Osteoblast (primary cell): ENCODE data around the gene MTOR. TPM values are rescaled to one million over a fixed set of nuclear protein-coding genes. Genes with fewer than 3 reads are reported as not detected.

ENCODE experiments used
- DNase-seq: peaks from one replicate; pipeline ENCODE4 v3.0.0; 2011; ENCODE audit warnings: low spot score, mixed read lengths; ENCODE audit not compliant: insufficient read length; ENCODE audit errors: missing footprints
- H2AFZ ChIP-seq: 2 replicates; pipeline ENCODE4 v1.6.0; 2011; ENCODE audit warnings: mild to moderate bottlenecking, low read length
- H3K27ac ChIP-seq: 2 replicates; pipeline ENCODE4 v1.5.1; 2011; ENCODE audit warnings: mild to moderate bottlenecking, low read depth, low read length, moderate library complexity
- H3K27me3 ChIP-seq: 2 replicates; pipeline ENCODE4 v1.6.0; 2012; ENCODE audit warnings: mild to moderate bottlenecking, control low read depth, inconsistent platforms, low read length, moderate library complexity; ENCODE audit not compliant: insufficient read depth
- H3K36me3 ChIP-seq: 2 replicates; pipeline ENCODE4 v1.5.1; 2011; ENCODE audit warnings: mild to moderate bottlenecking, low read length, control low read depth, moderate library complexity; ENCODE audit not compliant: insufficient read depth
- H3K4me1 ChIP-seq: 2 replicates; pipeline ENCODE4 v1.5.1; 2011; ENCODE audit warnings: mild to moderate bottlenecking, low read length, control low read depth, moderate library complexity; ENCODE audit not compliant: insufficient read depth
- H3K4me2 ChIP-seq: 2 replicates; pipeline ENCODE4 v1.6.0; 2011; ENCODE audit warnings: mild to moderate bottlenecking, low read length; ENCODE audit not compliant: insufficient read depth
- H3K4me3 ChIP-seq: fragments of 200-600 bp; sonication (generic); 3 replicates; pipeline ENCODE4 v1.5.1; 2012; ENCODE audit warnings: mild to moderate bottlenecking, low read length, inconsistent platforms; ENCODE audit not compliant: insufficient read depth
- H3K79me2 ChIP-seq: 2 replicates; pipeline ENCODE4 v1.6.0; 2012; ENCODE audit warnings: mild to moderate bottlenecking, low read length, control low read depth, inconsistent platforms; ENCODE audit not compliant: insufficient read depth
- H3K9me3 ChIP-seq: 2 replicates; pipeline ENCODE4 v1.5.1; 2011; ENCODE audit warnings: low read depth, low read length, control low read depth
- H4K20me1 ChIP-seq: 2 replicates; pipeline ENCODE4 v1.6.0; 2012; ENCODE audit warnings: mild to moderate bottlenecking, low read length, control low read depth; ENCODE audit not compliant: insufficient read depth
- total RNA-seq: library from RNA; depleted of rRNA; stranded (reverse); fragments of >200 nt; gene quantifications from 2 replicates; pipeline ENCODE4 v1.2.3, GENCODE V29; 2012
- TF ChIP-seq, protein P1 (sequence below): IDR thresholded peaks from 2 replicates; pipeline ENCODE4 v1.5.1; 2011; ENCODE audit warnings: mild to moderate bottlenecking, low read depth, low read length, moderate library complexity; ENCODE audit errors: extremely low read depth

Gene MTOR
- total RNA-seq, 1 donor: 34.0 TPM

DNA sequence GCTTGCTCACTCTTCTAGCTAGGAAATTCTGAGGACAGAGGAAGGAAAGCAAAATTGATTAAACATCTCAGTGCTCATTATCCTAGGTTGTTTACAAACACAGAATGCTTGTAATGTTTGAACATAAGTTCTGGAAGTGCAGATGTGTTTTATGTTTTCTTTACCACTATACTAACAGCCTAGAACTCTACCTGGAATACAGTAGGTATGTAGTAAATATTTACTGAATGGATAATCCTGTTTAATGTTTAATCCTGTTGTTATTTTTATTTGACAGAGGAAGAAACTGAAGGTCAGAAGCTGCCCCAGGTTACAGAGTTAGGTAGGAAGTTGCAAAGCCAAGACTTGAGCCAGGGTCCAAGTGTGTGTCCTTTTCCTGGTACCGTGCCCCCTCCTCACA is 6.1 kb downstream of the MTOR start:
- TF ChIP-seq, protein P1, sequence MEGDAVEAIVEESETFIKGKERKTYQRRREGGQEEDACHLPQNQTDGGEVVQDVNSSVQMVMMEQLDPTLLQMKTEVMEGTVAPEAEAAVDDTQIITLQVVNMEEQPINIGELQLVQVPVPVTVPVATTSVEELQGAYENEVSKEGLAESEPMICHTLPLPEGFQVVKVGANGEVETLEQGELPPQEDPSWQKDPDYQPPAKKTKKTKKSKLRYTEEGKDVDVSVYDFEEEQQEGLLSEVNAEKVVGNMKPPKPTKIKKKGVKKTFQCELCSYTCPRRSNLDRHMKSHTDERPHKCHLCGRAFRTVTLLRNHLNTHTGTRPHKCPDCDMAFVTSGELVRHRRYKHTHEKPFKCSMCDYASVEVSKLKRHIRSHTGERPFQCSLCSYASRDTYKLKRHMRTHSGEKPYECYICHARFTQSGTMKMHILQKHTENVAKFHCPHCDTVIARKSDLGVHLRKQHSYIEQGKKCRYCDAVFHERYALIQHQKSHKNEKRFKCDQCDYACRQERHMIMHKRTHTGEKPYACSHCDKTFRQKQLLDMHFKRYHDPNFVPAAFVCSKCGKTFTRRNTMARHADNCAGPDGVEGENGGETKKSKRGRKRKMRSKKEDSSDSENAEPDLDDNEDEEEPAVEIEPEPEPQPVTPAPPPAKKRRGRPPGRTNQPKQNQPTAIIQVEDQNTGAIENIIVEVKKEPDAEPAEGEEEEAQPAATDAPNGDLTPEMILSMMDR: no peak
- Histone ChIP-seq H3K36me3 (peaks cover 67% of the 10 kb centered on the region), H3K9me3 (no peaks in the 10 kb centered on the region), H3K4me3 (no peak overlapping the region), H3K79me2 (peaks cover 9% of the 10 kb centered on the region), H4K20me1 (no peaks in the 10 kb centered on the region), H3K27me3 (no peaks in the 10 kb centered on the region), H3K4me2 (no peak overlapping the region), H3K4me1 (no peaks in the 10 kb centered on the region), H3K27ac (no peak overlapping the region), H2AFZ (no peak overlapping the region)
- DNase-seq: no peak

DNA sequence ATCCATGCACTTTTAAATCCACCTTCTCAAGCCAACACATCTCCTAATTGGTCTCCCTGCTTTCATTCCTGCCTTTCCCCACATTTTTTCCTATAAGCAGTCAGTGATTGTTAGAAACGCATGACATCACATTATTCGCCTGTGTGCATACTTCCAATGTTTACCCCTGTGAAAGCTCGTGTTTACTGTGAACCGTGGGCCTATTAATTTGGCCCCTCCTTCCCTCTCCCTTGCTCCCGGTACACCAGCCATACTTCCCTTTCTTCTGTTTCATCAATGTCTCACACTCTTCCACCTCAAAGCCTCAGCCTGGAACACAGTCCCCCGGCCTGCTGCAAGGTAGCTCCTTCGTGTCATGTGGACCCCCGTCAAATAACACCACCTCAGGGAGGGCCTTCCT is 9.1 kb downstream of the MTOR start:
- peak; percentile 51 for DNase-seq
- Histone ChIP-seq H3K79me2 (no peaks in the 10 kb centered on the region), H3K27ac (no peak overlapping the region), H4K20me1 (no peaks in the 10 kb centered on the region), H3K9me3 (no peaks in the 10 kb centered on the region), H3K27me3 (no peaks in the 10 kb centered on the region), H2AFZ (no peak overlapping the region), H3K4me1 (no peaks in the 10 kb centered on the region), H3K36me3 (peaks cover 61% of the 10 kb centered on the region), H3K4me3 (no peak overlapping the region), H3K4me2 (no peak overlapping the region)
- TF ChIP-seq, protein P1: no peak

DNA sequence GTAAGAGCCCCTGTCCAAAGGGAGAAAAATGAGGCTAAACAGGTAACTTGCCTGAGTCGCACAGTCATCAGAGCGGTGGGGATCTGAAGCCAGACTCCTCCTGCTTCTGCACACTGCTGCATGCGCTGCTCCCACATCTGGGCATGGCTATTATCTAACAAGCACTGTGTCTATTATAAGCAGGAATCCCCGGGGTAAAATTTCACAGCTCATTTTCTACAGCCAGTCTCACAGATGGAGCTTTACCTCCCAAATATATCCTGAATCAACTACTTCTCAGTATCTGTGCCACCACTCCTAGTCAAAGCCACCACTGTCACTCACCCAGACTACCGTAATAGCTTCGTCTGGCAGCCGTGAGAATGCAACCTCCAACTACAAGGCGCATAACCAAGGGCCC is 9.8 kb downstream of the MTOR start:
- no peak overlapping the region for H3K27ac ChIP-seq
- no peaks in the 10 kb centered on the region for H3K27me3 ChIP-seq
- H3K79me2 ChIP-seq: no peaks in the 10 kb centered on the region
- TF ChIP-seq, protein P1: no peak
- no peak overlapping the region for H3K4me3 ChIP-seq
- DNase-seq: no peak
- no peak overlapping the region for H2AFZ ChIP-seq
- H3K9me3 ChIP-seq: no peaks in the 10 kb centered on the region
- no peaks in the 10 kb centered on the region for H3K4me1 ChIP-seq
- H3K4me2 ChIP-seq: no peak overlapping the region
- H3K36me3 ChIP-seq: peaks cover 62% of the 10 kb centered on the region
- H4K20me1 ChIP-seq: no peaks in the 10 kb centered on the region

DNA sequence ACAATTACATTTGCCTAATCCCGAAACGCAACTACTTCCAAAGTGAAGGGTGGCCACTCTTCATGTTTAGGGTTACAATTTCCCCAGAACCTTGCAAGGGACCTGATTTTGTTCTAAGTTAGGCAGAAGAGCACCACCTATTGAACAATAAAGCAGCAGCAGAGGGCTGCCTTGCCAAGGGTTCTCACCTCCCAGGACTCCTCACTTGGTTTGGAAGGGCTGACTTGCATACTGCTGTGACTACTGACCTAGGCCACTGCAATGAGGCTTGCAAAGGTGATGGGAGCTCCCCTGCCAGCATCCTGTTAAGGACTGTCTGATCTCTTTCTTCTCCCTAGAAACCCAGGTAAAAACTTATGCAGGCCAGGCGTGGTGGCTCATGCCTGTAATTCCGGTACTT is 14.2 kb downstream of the MTOR start:
- H4K20me1 ChIP-seq: no peaks in the 10 kb centered on the region
- H3K9me3 ChIP-seq: no peaks in the 10 kb centered on the region
- H3K4me1 ChIP-seq: no peaks in the 10 kb centered on the region
- H3K27me3 ChIP-seq: no peaks in the 10 kb centered on the region
- DNase-seq: peak; percentile 67
- H3K27ac ChIP-seq: no peak overlapping the region
- no peak overlapping the region for H3K4me2 ChIP-seq
- no peaks in the 10 kb centered on the region for H3K79me2 ChIP-seq
- TF ChIP-seq, protein P1: no peak
- H3K36me3 ChIP-seq: peaks cover 49% of the 10 kb centered on the region
- H2AFZ ChIP-seq: no peak overlapping the region
- H3K4me3 ChIP-seq: no peak overlapping the region
